ENCODE measurements around the gene L3MBTL4. TPM values are rescaled to one million over a fixed set of nuclear protein-coding genes. Genes with fewer than 3 reads are reported as not detected.

Gene L3MBTL4
- total RNA-seq, 1 donor from 2014 or later, result 0.26 TPM

- no peaks in the 10 kb centered on the region for H3K9me3 Mint-ChIP-seq
- H3K27ac Mint-ChIP-seq, result no peak overlapping the region
- H3K4me1 Mint-ChIP-seq (ENCODE audit: low read depth), result peaks cover 6% of the 10 kb centered on the region
- H3K27me3 Mint-ChIP-seq (ENCODE audit: insufficient read depth), result peaks cover 6% of the 10 kb centered on the region
- intact Hi-C loops (cut with micrococcal nuclease), result no loop called here
- H3K4me3 Mint-ChIP-seq, result no peak overlapping the region
- no peaks in the 10 kb centered on the region for H3K36me3 Mint-ChIP-seq (ENCODE audit: low read depth)
- DNase-seq (ENCODE audit: low spot score), result no peak
Measured at GRCh38 chr18:5979971-5980457, 434.7 kb downstream of the L3MBTL4 start.

GRCh38 chr18:5979176-5979888, 435.4 kb downstream of the L3MBTL4 start:
- H3K36me3 Mint-ChIP-seq (ENCODE audit: low read depth), result no peaks in the 10 kb centered on the region
- intact Hi-C loops (cut with micrococcal nuclease), result no loop called here
- DNase-seq (ENCODE audit: low spot score), result no peak
- H3K27ac Mint-ChIP-seq, result no peak overlapping the region
- H3K9me3 Mint-ChIP-seq, result no peaks in the 10 kb centered on the region
- peaks cover 9% of the 10 kb centered on the region for H3K4me1 Mint-ChIP-seq (ENCODE audit: low read depth)
- no peak overlapping the region for H3K4me3 Mint-ChIP-seq
- H3K27me3 Mint-ChIP-seq (ENCODE audit: insufficient read depth), result peaks cover 3% of the 10 kb centered on the region

GRCh38 chr18:5977022-5977421, 437.7 kb downstream of the L3MBTL4 start:
- no peak overlapping the region for H3K4me3 Mint-ChIP-seq
- intact Hi-C loops (cut with micrococcal nuclease), result no loop called here
- no peaks in the 10 kb centered on the region for H3K36me3 Mint-ChIP-seq (ENCODE audit: low read depth)
- no peaks in the 10 kb centered on the region for H3K9me3 Mint-ChIP-seq
- H3K27ac Mint-ChIP-seq, result no peak overlapping the region
- peaks cover 9% of the 10 kb centered on the region for H3K4me1 Mint-ChIP-seq (ENCODE audit: low read depth)
- DNase-seq (ENCODE audit: low spot score), result no peak
- H3K27me3 Mint-ChIP-seq (ENCODE audit: insufficient read depth), result peaks cover 4% of the 10 kb centered on the region

GRCh38 chr18:5975111-5976002, 439.4 kb downstream of the L3MBTL4 start:
- intact Hi-C loops (cut with micrococcal nuclease), result loop anchor here (1.0 kb wide), 1 partner anchor 29 kb away; no protein-coding TSS in a partner anchor
- Mint-ChIP-seq H3K4me1 (ENCODE audit: low read depth) (peaks cover 9% of the 10 kb centered on the region), H3K4me3 (no peak overlapping the region), H3K36me3 (ENCODE audit: low read depth) (no peaks in the 10 kb centered on the region), H3K27ac (no peak overlapping the region), H3K9me3 (no peaks in the 10 kb centered on the region), H3K27me3 (ENCODE audit: insufficient read depth) (peaks cover 10% of the 10 kb centered on the region)
- no peak for DNase-seq (ENCODE audit: low spot score)

GRCh38 chr18:5974696-5975095, 440.0 kb downstream of the L3MBTL4 start:
- H3K36me3 Mint-ChIP-seq (ENCODE audit: low read depth), result no peaks in the 10 kb centered on the region
- no peak overlapping the region for H3K4me3 Mint-ChIP-seq
- no peak overlapping the region for H3K27ac Mint-ChIP-seq
- DNase-seq (ENCODE audit: low spot score), result no peak
- peaks cover 10% of the 10 kb centered on the region for H3K27me3 Mint-ChIP-seq (ENCODE audit: insufficient read depth)
- intact Hi-C loops (cut with micrococcal nuclease), result loop anchor here (1.0 kb wide), 1 partner anchor 30 kb away; no protein-coding TSS in a partner anchor
- peaks cover 9% of the 10 kb centered on the region for H3K4me1 Mint-ChIP-seq (ENCODE audit: low read depth)
- no peaks in the 10 kb centered on the region for H3K9me3 Mint-ChIP-seq

GRCh38 chr18:5973099-5973498, 441.6 kb downstream of the L3MBTL4 start:
- peaks cover 10% of the 10 kb centered on the region for H3K27me3 Mint-ChIP-seq (ENCODE audit: insufficient read depth)
- no peak overlapping the region for H3K27ac Mint-ChIP-seq
- DNase-seq (ENCODE audit: low spot score), result no peak
- no peak overlapping the region for H3K4me3 Mint-ChIP-seq
- H3K4me1 Mint-ChIP-seq (ENCODE audit: low read depth), result peaks cover 9% of the 10 kb centered on the region
- H3K9me3 Mint-ChIP-seq, result no peaks in the 10 kb centered on the region
- intact Hi-C loops (cut with micrococcal nuclease), result no loop called here
- H3K36me3 Mint-ChIP-seq (ENCODE audit: low read depth), result no peaks in the 10 kb centered on the region

GRCh38 chr18:5972298-5972697, 442.4 kb downstream of the L3MBTL4 start:
- Mint-ChIP-seq H3K27ac (no peak overlapping the region), H3K4me1 (ENCODE audit: low read depth) (peaks cover 9% of the 10 kb centered on the region), H3K27me3 (ENCODE audit: insufficient read depth) (peaks cover 10% of the 10 kb centered on the region), H3K36me3 (ENCODE audit: low read depth) (no peaks in the 10 kb centered on the region), H3K4me3 (no peak overlapping the region), H3K9me3 (no peaks in the 10 kb centered on the region)
- DNase-seq (ENCODE audit: low spot score), result no peak
- intact Hi-C loops (cut with micrococcal nuclease), result no loop called here

- peaks cover 5% of the 10 kb centered on the region for H3K4me1 Mint-ChIP-seq (ENCODE audit: low read depth)
- no peak for DNase-seq (ENCODE audit: low spot score)
- intact Hi-C loops (cut with micrococcal nuclease), result no loop called here
Measured at GRCh38 chr18:5969989-5970403, 444.7 kb downstream of the L3MBTL4 start.

GRCh38 chr18:5969355-5969988, 445.2 kb downstream of the L3MBTL4 start:
- Mint-ChIP-seq H3K4me1 (ENCODE audit: low read depth) (peaks cover 6% of the 10 kb centered on the region), H3K27ac (no peak overlapping the region), H3K36me3 (ENCODE audit: low read depth) (no peaks in the 10 kb centered on the region), H3K4me3 (no peak overlapping the region), H3K27me3 (ENCODE audit: insufficient read depth) (peaks cover 10% of the 10 kb centered on the region), H3K9me3 (no peaks in the 10 kb centered on the region)
- intact Hi-C loops (cut with micrococcal nuclease), result no loop called here
- no peak for DNase-seq (ENCODE audit: low spot score)

More at GRCh38 chr18:5969989-5970403, 444.7 kb downstream of the L3MBTL4 start:
- Mint-ChIP-seq H3K4me3 (no peak overlapping the region), H3K27me3 (ENCODE audit: insufficient read depth) (peaks cover 10% of the 10 kb centered on the region), H3K9me3 (no peaks in the 10 kb centered on the region), H3K36me3 (ENCODE audit: low read depth) (no peaks in the 10 kb centered on the region), H3K27ac (no peak overlapping the region)

- H3K27me3 Mint-ChIP-seq (ENCODE audit: insufficient read depth), result peaks cover 10% of the 10 kb centered on the region
- intact Hi-C loops (cut with micrococcal nuclease), result no loop called here
- peaks cover 6% of the 10 kb centered on the region for H3K4me1 Mint-ChIP-seq (ENCODE audit: low read depth)
- DNase-seq (ENCODE audit: low spot score), result no peak
- H3K27ac Mint-ChIP-seq, result no peak overlapping the region
- no peak overlapping the region for H3K4me3 Mint-ChIP-seq
- H3K9me3 Mint-ChIP-seq, result no peaks in the 10 kb centered on the region
- no peaks in the 10 kb centered on the region for H3K36me3 Mint-ChIP-seq (ENCODE audit: low read depth)
Measured at GRCh38 chr18:5967666-5968065, 447.0 kb downstream of the L3MBTL4 start.

GRCh38 chr18:5967007-5967406, 447.7 kb downstream of the L3MBTL4 start:
- Mint-ChIP-seq H3K27me3 (ENCODE audit: insufficient read depth) (peaks cover 5% of the 10 kb centered on the region), H3K36me3 (ENCODE audit: low read depth) (no peaks in the 10 kb centered on the region), H3K9me3 (no peaks in the 10 kb centered on the region), H3K27ac (no peak overlapping the region), H3K4me1 (ENCODE audit: low read depth) (peaks cover 6% of the 10 kb centered on the region), H3K4me3 (no peak overlapping the region)
- intact Hi-C loops (cut with micrococcal nuclease), result no loop called here
- no peak for DNase-seq (ENCODE audit: low spot score)

GRCh38 chr18:5966514-5966913, 448.2 kb downstream of the L3MBTL4 start:
- intact Hi-C loops (cut with micrococcal nuclease), result no loop called here
- Mint-ChIP-seq H3K27me3 (ENCODE audit: insufficient read depth) (peaks cover 7% of the 10 kb centered on the region), H3K36me3 (ENCODE audit: low read depth) (no peaks in the 10 kb centered on the region), H3K4me3 (no peak overlapping the region), H3K4me1 (ENCODE audit: low read depth) (peaks cover 6% of the 10 kb centered on the region), H3K9me3 (no peaks in the 10 kb centered on the region), H3K27ac (no peak overlapping the region)
- no peak for DNase-seq (ENCODE audit: low spot score)
